GM21528 (cell line): ENCODE measurements around the gene POLR2L.

Source experiments
- ATAC-seq: cut with Tn5 transposase; IDR thresholded peaks from one replicate; pipeline ENCODE4 v1.9.1; 2021; ENCODE audit warnings: mild to moderate bottlenecking, moderate library complexity; ENCODE audit not compliant: unreplicated experiment, low FRiP score

POLR2L gene

GRCh38 chr11:813456-814096, 28.8 kb downstream of the POLR2L start:
- ATAC-seq = no peak

- ATAC-seq = no peak
Measured at GRCh38 chr11:813072-813455, 29.3 kb downstream of the POLR2L start.

GRCh38 chr11:812390-812789, 29.9 kb downstream of the POLR2L start:
- ATAC-seq = no peak

GRCh38 chr11:811446-812245, 30.7 kb downstream of the POLR2L start:
- no peak for ATAC-seq

- ATAC-seq = no peak
Measured at GRCh38 chr11:810040-810567, 32.2 kb downstream of the POLR2L start.

GRCh38 chr11:809287-810039, 32.9 kb downstream of the POLR2L start, which contains the start of gene RPLP2:
TSS of gene RPLP2 (plus strand) at chr11:809967. CDS start at chr11:810235, 268 bp downstream.
- ATAC-seq = peak; percentile 70

- no peak for ATAC-seq
Measured at GRCh38 chr11:808427-809286, 33.7 kb downstream of the POLR2L start.

- ATAC-seq = no peak
Measured at GRCh38 chr11:804599-804964, 37.7 kb downstream of the POLR2L start.

GRCh38 chr11:803770-804598, 38.3 kb downstream of the POLR2L start:
- ATAC-seq = no peak

GRCh38 chr11:803467-803742, 38.9 kb downstream of the POLR2L start:
- ATAC-seq = no peak

- ATAC-seq = no peak
Measured at GRCh38 chr11:802693-803466, 39.4 kb downstream of the POLR2L start.

GRCh38 chr11:802018-802617, 40.2 kb downstream of the POLR2L start:
- ATAC-seq = no peak

GRCh38 chr11:801097-801780, 41.1 kb downstream of the POLR2L start:
- no peak for ATAC-seq

- no peak for ATAC-seq
Measured at GRCh38 chr11:800473-800872, 41.9 kb downstream of the POLR2L start.

- ATAC-seq = no peak
Measured at GRCh38 chr11:799641-800316, 42.5 kb downstream of the POLR2L start.

GRCh38 chr11:798093-798713, 44.1 kb downstream of the POLR2L start, which contains the start of gene SLC25A22:
TSS of gene SLC25A22 (minus strand) at chr11:798281. CDS start at chr11:795006, 3,275 bp downstream.
- ATAC-seq = peak; percentile 51
